Subcutaneous adipose tissue (tissue), 4 donors: ENCODE data around the gene MADD. TPM values are rescaled to one million over a fixed set of nuclear protein-coding genes. Genes with fewer than 3 reads are reported as not detected.

Experiments used
- CTCF ChIP-seq: fragments of 450-650 bp; IDR thresholded peaks from one replicate; pipeline ENCODE4 v1.5.1; 2016; ENCODE audit warnings: low read depth, mild to moderate bottlenecking, control low read depth, antibody characterized with exemption, moderate library complexity
- total RNA-seq, 4 donors: library from RNA; depleted of rRNA; stranded (reverse); fragments of >200 nt; gene quantifications; one replicate each; pipeline ENCODE4 v1.1.0, GENCODE V29; 2016

The MADD gene
- total RNA-seq, 4 donors from 2014 or later: 21.0 to 52.2 (median 44.6) TPM

- TF ChIP-seq CTCF: no peak
These were observed 16.3 kb upstream of the MADD start for GRCh38 chr11:47253660-47254059.

- TF ChIP-seq CTCF: no peak
These were observed 15.5 kb upstream of the MADD start for GRCh38 chr11:47254386-47254785.

- TF ChIP-seq CTCF: no peak
These were observed 13.6 kb upstream of the MADD start for GRCh38 chr11:47256374-47256773.

GRCh38 chr11:47257177-47257516 lies 12.8 kb upstream of the MADD start:
- TF ChIP-seq CTCF: no peak

- no peak for TF ChIP-seq CTCF
These were observed 12.2 kb upstream of the MADD start, which contains the start of gene NR1H3 for GRCh38 chr11:47257517-47258316. NR1H3 (plus strand) TSS chr11:47257996; CDS start chr11:47259217, 1,221 bp downstream.

- TF ChIP-seq CTCF: no peak
These were observed 11.5 kb upstream of the MADD start for GRCh38 chr11:47258317-47258902.

GRCh38 chr11:47259232-47259977 lies 10.5 kb upstream of the MADD start:
- TF ChIP-seq CTCF: no peak
